Testis (tissue), 2 donors: Measurements from ENCODE around the gene RASGRF2.

Experiments used
- CTCF ChIP-seq, 3 experiments: fragments of 450-650 bp in 2 of 3; fragments of 200-600 bp in 1 of 3; sonication (generic) in 1 of 3; IDR thresholded peaks; one replicate each; pipeline ENCODE4 v1.5.1; 2016 to 2019; ENCODE audit warnings: antibody characterized with exemption in 3 of 3, mild to moderate bottlenecking in 2 of 3, moderate library complexity in 1 of 3
- POLR2A ChIP-seq: fragments of 450-650 bp; IDR thresholded peaks from one replicate; pipeline ENCODE4 v1.6.1; 2017; ENCODE audit warnings: antibody characterized with exemption, mild to moderate bottlenecking, moderate library complexity

GRCh38 chr5:81269751-81270393, 309.7 kb downstream of the RASGRF2 start:
- TF ChIP-seq CTCF (IDR thresholded peaks at IDR 0.05): no peak
- no peak for TF ChIP-seq POLR2A
